Nephron progenitor cell (in vitro differentiated cells): ENCODE data around the gene EPB41L4A.

Source experiments
- DNase-seq: peaks from one replicate; pipeline ENCODE4 v3.0.0; 2021
- H3K27ac Mint-ChIP-seq: 2 replicates; pipeline ENCODE4 v1.8.0; 2021; ENCODE audit warnings: mild to moderate bottlenecking, moderate library complexity, mixed read lengths
- H3K27me3 Mint-ChIP-seq: 2 replicates; pipeline ENCODE4 v1.8.0; 2021; ENCODE audit warnings: mild to moderate bottlenecking, low read depth, mixed read lengths; ENCODE audit not compliant: poor library complexity
- H3K36me3 Mint-ChIP-seq: 2 replicates; pipeline ENCODE4 v1.8.0; 2021; ENCODE audit warnings: low read depth, mixed read lengths
- H3K4me1 Mint-ChIP-seq: 2 replicates; pipeline ENCODE4 v1.8.0; 2021; ENCODE audit warnings: mixed read lengths
- H3K4me3 Mint-ChIP-seq: 2 replicates; pipeline ENCODE4 v1.8.0; 2021; ENCODE audit warnings: mild to moderate bottlenecking, moderate library complexity, mixed read lengths
- H3K9me3 Mint-ChIP-seq: 2 replicates; pipeline ENCODE4 v1.8.0; 2021; ENCODE audit warnings: mild to moderate bottlenecking, moderate library complexity, mixed read lengths
- TF ChIP-seq, protein P1 (sequence below): fragments of 200-600 bp; sonication (generic); IDR thresholded peaks from 2 replicates; pipeline ENCODE4 v1.5.0; 2021; ENCODE audit warnings: antibody characterized with exemption

Gene EPB41L4A

DNA sequence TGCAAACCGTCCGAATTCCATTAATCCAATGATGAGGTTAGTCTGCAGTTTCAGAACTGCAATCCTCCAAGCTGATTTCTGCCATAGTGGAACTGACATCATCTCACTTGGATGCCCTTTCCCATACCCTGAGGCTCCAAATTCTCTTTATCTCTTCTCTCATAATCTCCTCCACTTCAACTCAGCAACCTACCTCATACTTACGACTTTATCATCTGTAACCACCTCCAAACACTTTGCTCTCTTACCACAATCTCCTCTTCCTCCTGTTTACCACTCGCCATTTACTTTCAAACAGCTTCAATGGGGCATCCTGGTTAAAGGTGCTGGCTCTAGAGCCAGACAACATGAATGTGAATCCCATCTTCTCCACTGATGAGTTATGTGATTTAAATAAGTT is 223.2 kb downstream of the EPB41L4A start:
- Mint-ChIP-seq H3K4me1 (no peaks in the 10 kb centered on the region), H3K27ac (no peak overlapping the region), H3K4me3 (no peak overlapping the region), H3K9me3 (no peaks in the 10 kb centered on the region), H3K36me3 (no peaks in the 10 kb centered on the region), H3K27me3 (no peaks in the 10 kb centered on the region)
- no peak for DNase-seq
- TF ChIP-seq, protein P1, sequence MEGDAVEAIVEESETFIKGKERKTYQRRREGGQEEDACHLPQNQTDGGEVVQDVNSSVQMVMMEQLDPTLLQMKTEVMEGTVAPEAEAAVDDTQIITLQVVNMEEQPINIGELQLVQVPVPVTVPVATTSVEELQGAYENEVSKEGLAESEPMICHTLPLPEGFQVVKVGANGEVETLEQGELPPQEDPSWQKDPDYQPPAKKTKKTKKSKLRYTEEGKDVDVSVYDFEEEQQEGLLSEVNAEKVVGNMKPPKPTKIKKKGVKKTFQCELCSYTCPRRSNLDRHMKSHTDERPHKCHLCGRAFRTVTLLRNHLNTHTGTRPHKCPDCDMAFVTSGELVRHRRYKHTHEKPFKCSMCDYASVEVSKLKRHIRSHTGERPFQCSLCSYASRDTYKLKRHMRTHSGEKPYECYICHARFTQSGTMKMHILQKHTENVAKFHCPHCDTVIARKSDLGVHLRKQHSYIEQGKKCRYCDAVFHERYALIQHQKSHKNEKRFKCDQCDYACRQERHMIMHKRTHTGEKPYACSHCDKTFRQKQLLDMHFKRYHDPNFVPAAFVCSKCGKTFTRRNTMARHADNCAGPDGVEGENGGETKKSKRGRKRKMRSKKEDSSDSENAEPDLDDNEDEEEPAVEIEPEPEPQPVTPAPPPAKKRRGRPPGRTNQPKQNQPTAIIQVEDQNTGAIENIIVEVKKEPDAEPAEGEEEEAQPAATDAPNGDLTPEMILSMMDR, result no peak

DNA sequence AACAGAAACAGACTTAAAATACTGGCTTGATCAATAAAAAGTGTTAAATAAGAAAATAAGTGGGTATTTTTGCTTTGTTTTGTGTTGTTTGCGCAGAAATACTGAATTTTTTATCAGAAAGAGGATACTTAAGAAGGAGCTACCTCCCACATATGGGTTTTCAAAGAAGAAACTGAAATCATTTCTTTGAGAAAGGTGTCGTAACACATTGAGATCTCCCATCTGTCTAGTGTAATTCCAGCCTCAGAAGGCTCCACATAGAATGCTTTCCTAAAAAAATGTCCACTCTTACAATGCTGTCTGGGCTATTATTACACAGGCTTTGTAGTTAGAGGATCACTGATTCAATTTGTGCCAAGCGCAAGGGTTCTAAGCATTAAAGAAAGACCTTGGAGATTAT is 226.2 kb downstream of the EPB41L4A start:
- Mint-ChIP-seq H3K4me3 (no peak overlapping the region), H3K36me3 (no peaks in the 10 kb centered on the region), H3K4me1 (no peaks in the 10 kb centered on the region), H3K27ac (no peak overlapping the region), H3K27me3 (no peaks in the 10 kb centered on the region), H3K9me3 (no peaks in the 10 kb centered on the region)
- DNase-seq, result no peak
- TF ChIP-seq, protein P1, result no peak

DNA sequence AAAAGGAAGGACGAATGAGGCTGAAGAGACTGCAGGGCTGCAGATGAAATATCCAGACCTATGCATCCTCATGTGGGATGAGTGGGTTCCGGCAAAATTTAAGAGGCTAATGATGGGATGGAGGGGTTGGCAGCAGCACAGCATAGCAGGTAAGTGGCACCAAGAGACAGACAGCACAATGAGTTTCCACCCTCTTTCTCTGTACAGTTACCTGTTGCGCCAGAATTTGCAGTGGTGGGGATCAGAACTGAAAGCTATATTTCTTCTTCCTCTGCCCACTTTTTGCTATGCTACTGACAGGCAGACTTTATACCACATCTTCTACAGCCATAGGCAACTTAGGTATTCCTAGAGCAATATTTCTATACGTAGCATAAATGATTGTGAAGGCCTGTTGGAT is 227.0 kb downstream of the EPB41L4A start:
- TF ChIP-seq, protein P1, result no peak
- DNase-seq, result no peak
- no peaks in the 10 kb centered on the region for H3K9me3 Mint-ChIP-seq
- no peaks in the 10 kb centered on the region for H3K27me3 Mint-ChIP-seq
- H3K4me3 Mint-ChIP-seq, result no peak overlapping the region
- H3K4me1 Mint-ChIP-seq, result no peaks in the 10 kb centered on the region
- no peaks in the 10 kb centered on the region for H3K36me3 Mint-ChIP-seq
- no peak overlapping the region for H3K27ac Mint-ChIP-seq

DNA sequence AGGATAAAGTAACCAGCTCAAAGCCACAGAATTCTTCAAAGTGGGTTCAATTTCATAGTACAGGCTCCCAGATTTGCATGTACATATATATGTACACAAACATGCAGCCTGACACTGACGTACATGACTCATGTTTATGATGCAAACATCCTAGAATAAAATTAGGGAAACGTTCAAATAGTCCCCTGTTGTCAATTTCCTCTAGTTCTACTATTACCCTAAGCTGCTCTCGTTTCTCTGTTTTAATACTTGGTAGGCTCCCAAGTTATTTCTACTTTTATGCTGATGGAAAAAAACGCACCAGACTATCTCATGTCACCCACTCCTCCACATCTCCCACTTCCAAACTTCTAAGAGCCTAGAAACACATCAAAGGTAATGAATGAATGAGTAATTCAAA is 229.7 kb downstream of the EPB41L4A start:
- Mint-ChIP-seq H3K36me3 (no peaks in the 10 kb centered on the region), H3K27me3 (no peaks in the 10 kb centered on the region), H3K4me1 (no peaks in the 10 kb centered on the region), H3K4me3 (no peak overlapping the region), H3K27ac (no peak overlapping the region), H3K9me3 (no peaks in the 10 kb centered on the region)
- DNase-seq, result no peak
- TF ChIP-seq, protein P1, result no peak

DNA sequence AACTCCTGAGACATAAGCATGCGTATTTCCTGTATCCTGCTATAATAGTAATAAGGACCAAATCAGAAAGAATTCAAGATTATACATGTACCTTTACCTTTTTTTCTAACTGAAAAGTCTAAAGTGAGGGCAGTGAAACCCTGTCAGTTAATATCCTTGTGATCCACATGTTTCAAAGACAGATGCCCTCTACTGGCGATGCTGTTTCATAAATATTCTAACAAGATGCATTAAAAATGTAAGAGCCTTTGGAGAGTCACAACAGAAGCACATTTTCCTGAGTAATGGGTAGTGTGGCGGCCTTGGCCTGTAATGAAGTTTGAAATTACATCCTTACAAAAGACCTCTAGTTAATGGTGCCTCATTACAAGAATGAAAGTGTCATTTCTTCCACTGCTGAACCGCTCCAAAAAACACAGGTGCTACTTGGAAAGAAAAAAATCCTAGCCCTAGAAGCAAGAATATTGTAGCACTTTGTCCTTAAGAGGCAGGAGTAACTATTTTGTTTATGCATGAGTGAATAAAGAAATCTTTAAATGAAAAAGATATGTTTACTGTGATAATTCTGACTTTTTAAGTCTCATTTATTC is 232.6 kb downstream of the EPB41L4A start:
- no peaks in the 10 kb centered on the region for H3K36me3 Mint-ChIP-seq
- H3K27me3 Mint-ChIP-seq, result no peaks in the 10 kb centered on the region
- DNase-seq, result peak; percentile 11
- no peak overlapping the region for H3K4me3 Mint-ChIP-seq
- H3K9me3 Mint-ChIP-seq, result no peaks in the 10 kb centered on the region
- H3K4me1 Mint-ChIP-seq, result peaks cover 13% of the 10 kb centered on the region
- no peak overlapping the region for H3K27ac Mint-ChIP-seq
- TF ChIP-seq, protein P1, result peak; percentile 43

DNA sequence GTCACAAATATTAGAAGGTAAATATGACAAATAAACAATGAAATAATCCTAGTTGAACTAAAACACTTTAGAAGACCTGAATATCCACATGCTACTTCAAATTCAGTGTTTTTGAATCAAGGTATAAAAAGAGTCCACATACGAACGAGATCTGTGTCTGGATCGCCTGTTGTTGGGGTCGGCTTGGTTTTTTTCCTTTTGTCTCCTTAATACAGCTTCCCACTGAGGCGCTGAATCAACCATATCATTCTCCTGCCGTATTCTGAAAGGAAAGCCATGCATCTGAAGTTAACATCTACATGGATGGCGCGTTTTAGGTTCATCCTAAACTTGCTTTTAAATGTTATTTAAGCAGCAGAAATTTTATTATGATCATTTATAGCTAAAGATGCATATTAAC is 235.2 kb downstream of the EPB41L4A start:
- DNase-seq, result no peak
- Mint-ChIP-seq H3K4me1 (peaks cover 13% of the 10 kb centered on the region), H3K36me3 (no peaks in the 10 kb centered on the region), H3K27me3 (no peaks in the 10 kb centered on the region), H3K9me3 (no peaks in the 10 kb centered on the region), H3K27ac (no peak overlapping the region), H3K4me3 (no peak overlapping the region)
- TF ChIP-seq, protein P1, result no peak
